MCF 10A (cell line): ENCODE data around the gene DQX1. TPM values are rescaled to one million over a fixed set of nuclear protein-coding genes. Genes with fewer than 3 reads are reported as not detected.

Experiments used
- BruUV-seq: library from RNA; stranded (reverse); fragments of 400-500 nt; replicated peaks from 2 replicates; lab custom pipeline; 2021; lab: Mats Ljungman, UMichigan
- CTCF ChIA-PET: fragments of 300-600 bp; sonication (Branson Sonifier 250); formaldehyde crosslinking; extraction: SDS; loops from one replicate; lab custom pipeline; 2021; ENCODE audit warnings: antibody characterized with exemption, inconsistent platforms; lab: Yijun Ruan, JAX
- POLR2A ChIA-PET: fragments of 300-600, 350-650 bp; sonication (Branson Sonifier 250); formaldehyde crosslinking; extraction: SDS; loops from one replicate; lab custom pipeline; 2020; ENCODE audit warnings: antibody characterized with exemption, inconsistent platforms; lab: Yijun Ruan, JAX
- DNase-seq: peaks from one replicate; pipeline ENCODE4 v3.0.0-alpha.2; 2018; ENCODE audit not compliant: unreplicated experiment
- H3K27ac Mint-ChIP-seq: one replicate; pipeline ENCODE4 v1.8.0; 2022; ENCODE audit warnings: mild to moderate bottlenecking, low read depth, mixed read lengths; ENCODE audit not compliant: unreplicated experiment
- H3K27me3 Mint-ChIP-seq: one replicate; pipeline ENCODE4 v1.8.0; 2022; ENCODE audit warnings: mixed read lengths; ENCODE audit not compliant: insufficient read depth, unreplicated experiment
- H3K36me3 Mint-ChIP-seq: one replicate; pipeline ENCODE4 v1.8.0; 2022; ENCODE audit warnings: mild to moderate bottlenecking, moderate library complexity, mixed read lengths; ENCODE audit not compliant: insufficient read depth, unreplicated experiment
- H3K4me1 Mint-ChIP-seq: one replicate; pipeline ENCODE4 v1.8.0; 2022; ENCODE audit warnings: mixed read lengths; ENCODE audit not compliant: insufficient read depth, unreplicated experiment
- H3K4me3 Mint-ChIP-seq: one replicate; pipeline ENCODE4 v1.8.0; 2022; ENCODE audit warnings: mild to moderate bottlenecking, moderate library complexity, mixed read lengths; ENCODE audit not compliant: unreplicated experiment
- H3K9me3 Mint-ChIP-seq: one replicate; pipeline ENCODE4 v1.8.0; 2022; ENCODE audit warnings: mixed read lengths; ENCODE audit not compliant: unreplicated experiment
- intact Hi-C: fragments of 100-400 bp; cut with micrococcal nuclease; formaldehyde crosslinking; loops from 2 replicates; pipeline ENCODE4 v1.14.1; 2022
- total RNA-seq: library from RNA; stranded (reverse); gene quantifications from 2 replicates; pipeline ENCODE4 v1.2.3, GENCODE V29; 2022
- TF ChIP-seq, protein P1 (sequence below): fragments of 200-600 bp; IDR thresholded peaks from one replicate; pipeline ENCODE4 v1.8.0; 2022; ENCODE audit warnings: antibody characterized with exemption, mild to moderate bottlenecking; ENCODE audit not compliant: unreplicated experiment

Gene DQX1
- total RNA-seq, 1 experiment from 2014 or later: 4.3 TPM

- no peak overlapping the region for H3K4me3 Mint-ChIP-seq
These were observed 7.4 kb upstream of the DQX1 start for GRCh38 chr2:74533464-74533863.

DNA sequence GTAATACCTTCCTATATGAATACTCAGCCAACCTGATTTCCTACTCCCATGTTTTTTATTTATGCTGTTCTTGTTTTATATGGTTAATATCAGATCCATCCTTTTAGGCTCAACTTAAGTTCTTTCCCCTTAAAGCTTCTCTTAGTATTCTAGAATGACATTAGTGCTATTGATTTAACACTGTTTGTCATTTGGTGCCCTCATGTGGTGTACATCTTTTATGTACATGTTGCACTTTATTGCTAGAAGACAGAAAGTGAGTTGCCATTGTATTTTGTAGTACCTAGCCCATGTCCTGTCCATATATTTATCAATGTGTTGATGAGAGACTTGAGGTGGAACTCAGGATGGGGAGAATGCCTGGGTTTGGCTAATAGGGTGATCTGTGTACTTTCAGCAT lies 6.2 kb upstream of the DQX1 start:
- CTCF ChIA-PET: interaction anchor here (0.5 to 7.3 kb wide), 20 partner anchors 10 to 170 kb away, joined by 3 to 80 read pairs (median 5); partner anchors contain the start of genes CCDC142, PCGF1 and TTC31
- Mint-ChIP-seq H3K4me3 (peak overlapping the region; percentile 24), H3K9me3 (no peaks in the 10 kb centered on the region), H3K27me3 (no peaks in the 10 kb centered on the region), H3K36me3 (peaks cover 9% of the 10 kb centered on the region), H3K4me1 (peaks cover 28% of the 10 kb centered on the region), H3K27ac (peak overlapping the region; percentile 20)
- no TSS peak for BruUV-seq
- intact Hi-C loops: loop anchor here (1.0 to 5.0 kb wide), 3 partner anchors 49 to 195 kb away; partner anchors contain the start of gene TTC31
- TF ChIP-seq, protein P1, sequence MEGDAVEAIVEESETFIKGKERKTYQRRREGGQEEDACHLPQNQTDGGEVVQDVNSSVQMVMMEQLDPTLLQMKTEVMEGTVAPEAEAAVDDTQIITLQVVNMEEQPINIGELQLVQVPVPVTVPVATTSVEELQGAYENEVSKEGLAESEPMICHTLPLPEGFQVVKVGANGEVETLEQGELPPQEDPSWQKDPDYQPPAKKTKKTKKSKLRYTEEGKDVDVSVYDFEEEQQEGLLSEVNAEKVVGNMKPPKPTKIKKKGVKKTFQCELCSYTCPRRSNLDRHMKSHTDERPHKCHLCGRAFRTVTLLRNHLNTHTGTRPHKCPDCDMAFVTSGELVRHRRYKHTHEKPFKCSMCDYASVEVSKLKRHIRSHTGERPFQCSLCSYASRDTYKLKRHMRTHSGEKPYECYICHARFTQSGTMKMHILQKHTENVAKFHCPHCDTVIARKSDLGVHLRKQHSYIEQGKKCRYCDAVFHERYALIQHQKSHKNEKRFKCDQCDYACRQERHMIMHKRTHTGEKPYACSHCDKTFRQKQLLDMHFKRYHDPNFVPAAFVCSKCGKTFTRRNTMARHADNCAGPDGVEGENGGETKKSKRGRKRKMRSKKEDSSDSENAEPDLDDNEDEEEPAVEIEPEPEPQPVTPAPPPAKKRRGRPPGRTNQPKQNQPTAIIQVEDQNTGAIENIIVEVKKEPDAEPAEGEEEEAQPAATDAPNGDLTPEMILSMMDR: peak; percentile 34
- POLR2A ChIA-PET: interaction anchor here (0.6 to 8.1 kb wide), 9 partner anchors 25 to 243 kb away, joined by 3 to 135 read pairs (median 4); partner anchors contain the start of genes CCDC142, PCGF1, TTC31 and WBP1
- DNase-seq: peak; percentile 48

More at GRCh38 chr2:74533464-74533863, 7.4 kb upstream of the DQX1 start:
- TF ChIP-seq, protein P1: no peak
- H3K4me1 Mint-ChIP-seq: peaks cover 19% of the 10 kb centered on the region
- ChIA-PET POLR2A (interaction anchor here (4.7 to 8.1 kb wide), 2 partner anchors 27 to 54 kb away, joined by 34 to 135 read pairs; partner anchors contain the start of gene PCGF1), CTCF (interaction anchor here (0.6 to 3.8 kb wide), 12 partner anchors 12 to 78 kb away, joined by 3 to 71 read pairs (median 5); partner anchors contain the start of genes CCDC142 and TTC31)
- intact Hi-C loops: loop anchor here (5.0 kb wide), 1 partner anchor 196 kb away; no protein-coding TSS in a partner anchor
- no peak overlapping the region for H3K27ac Mint-ChIP-seq
- no TSS peak for BruUV-seq
- H3K9me3 Mint-ChIP-seq: no peaks in the 10 kb centered on the region
- DNase-seq: no peak
- H3K36me3 Mint-ChIP-seq: peaks cover 4% of the 10 kb centered on the region
- no peaks in the 10 kb centered on the region for H3K27me3 Mint-ChIP-seq

DNA sequence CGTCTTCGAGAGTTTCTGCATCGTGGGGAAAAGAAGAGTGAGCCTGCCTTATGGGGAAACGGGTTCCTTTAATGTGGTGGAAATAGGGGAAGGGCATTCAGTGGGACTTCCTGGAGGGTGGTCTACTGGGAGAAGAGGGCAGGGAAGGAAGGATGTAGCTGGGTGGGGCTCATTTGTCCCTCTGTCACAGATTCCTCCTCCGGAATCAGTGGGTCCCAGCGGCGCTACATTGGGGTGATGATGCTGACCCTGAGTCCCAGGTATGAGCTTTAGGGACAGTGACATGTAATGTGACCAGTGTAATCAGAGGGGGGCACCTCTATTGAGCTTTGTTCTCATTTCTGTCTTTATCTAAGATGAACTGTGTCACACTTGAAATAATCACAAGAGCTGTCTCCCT lies 5.6 kb upstream of the DQX1 start:
- peaks cover 14% of the 10 kb centered on the region for H3K36me3 Mint-ChIP-seq
- TF ChIP-seq, protein P1: no peak
- POLR2A ChIA-PET: interaction anchor here (0.7 to 8.1 kb wide), 8 partner anchors 25 to 89 kb away, joined by 3 to 135 read pairs (median 4); partner anchors contain the start of genes CCDC142, PCGF1, TTC31 and WBP1
- H3K9me3 Mint-ChIP-seq: no peaks in the 10 kb centered on the region
- no peaks in the 10 kb centered on the region for H3K27me3 Mint-ChIP-seq
- CTCF ChIA-PET: interaction anchor here (0.5 to 7.3 kb wide), 18 partner anchors 11 to 91 kb away, joined by 3 to 80 read pairs (median 5); partner anchors contain the start of genes CCDC142, PCGF1 and TTC31
- no TSS peak for BruUV-seq
- no peak for DNase-seq
- intact Hi-C loops: loop anchor here (1.0 to 5.0 kb wide), 3 partner anchors 48 to 194 kb away; partner anchors contain the start of gene TTC31
- H3K4me3 Mint-ChIP-seq: peak overlapping the region; percentile 24
- H3K4me1 Mint-ChIP-seq: peaks cover 32% of the 10 kb centered on the region
- peak overlapping the region; percentile 20 for H3K27ac Mint-ChIP-seq
